HL-60 (cell line): Measurements from ENCODE around the gene GLB1L.

Source experiments
- GABPA ChIP-seq: IDR thresholded peaks from 2 replicates; pipeline ENCODE4 v1.6.1; 2012; ENCODE audit warnings: low read depth
- POLR2AphosphoS5 ChIP-seq: IDR thresholded peaks from 2 replicates; pipeline ENCODE4 v1.6.1; 2012; ENCODE audit warnings: low read depth
- REST ChIP-seq: IDR thresholded peaks from 2 replicates; pipeline ENCODE4 v1.6.1; 2012; ENCODE audit warnings: low read depth; ENCODE audit not compliant: insufficient replicate concordance
- SPI1 ChIP-seq: IDR thresholded peaks from 2 replicates; pipeline ENCODE4 v1.6.1; 2012; ENCODE audit warnings: low read depth, mild to moderate bottlenecking, borderline replicate concordance
- TF ChIP-seq, protein P1 (sequence below): IDR thresholded peaks from one replicate; pipeline ENCODE4 v1.5.1; 2011; ENCODE audit warnings: low read length, control low read depth, inconsistent platforms; ENCODE audit not compliant: insufficient read depth

GRCh38 chr2:219198974-219199373 is 46.3 kb downstream of the GLB1L start:
- TF ChIP-seq, protein P1, sequence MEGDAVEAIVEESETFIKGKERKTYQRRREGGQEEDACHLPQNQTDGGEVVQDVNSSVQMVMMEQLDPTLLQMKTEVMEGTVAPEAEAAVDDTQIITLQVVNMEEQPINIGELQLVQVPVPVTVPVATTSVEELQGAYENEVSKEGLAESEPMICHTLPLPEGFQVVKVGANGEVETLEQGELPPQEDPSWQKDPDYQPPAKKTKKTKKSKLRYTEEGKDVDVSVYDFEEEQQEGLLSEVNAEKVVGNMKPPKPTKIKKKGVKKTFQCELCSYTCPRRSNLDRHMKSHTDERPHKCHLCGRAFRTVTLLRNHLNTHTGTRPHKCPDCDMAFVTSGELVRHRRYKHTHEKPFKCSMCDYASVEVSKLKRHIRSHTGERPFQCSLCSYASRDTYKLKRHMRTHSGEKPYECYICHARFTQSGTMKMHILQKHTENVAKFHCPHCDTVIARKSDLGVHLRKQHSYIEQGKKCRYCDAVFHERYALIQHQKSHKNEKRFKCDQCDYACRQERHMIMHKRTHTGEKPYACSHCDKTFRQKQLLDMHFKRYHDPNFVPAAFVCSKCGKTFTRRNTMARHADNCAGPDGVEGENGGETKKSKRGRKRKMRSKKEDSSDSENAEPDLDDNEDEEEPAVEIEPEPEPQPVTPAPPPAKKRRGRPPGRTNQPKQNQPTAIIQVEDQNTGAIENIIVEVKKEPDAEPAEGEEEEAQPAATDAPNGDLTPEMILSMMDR = no peak
- TF ChIP-seq GABPA (no peak), REST (no peak), POLR2AphosphoS5 (no peak), SPI1 (no peak)
